WERI-Rb-1 (cell line): ENCODE measurements around the gene USP2.

Source experiments
- DNase-seq: peaks from one replicate; pipeline ENCODE4 v3.0.0-alpha.2; 2020
- H3K27ac ChIP-seq: fragments of 250-450 bp; sonication (Bioruptor Pico); 2 replicates; pipeline ENCODE4 v1.5.1; 2020; ENCODE audit warnings: mild to moderate bottlenecking, moderate library complexity
- H3K27me3 ChIP-seq: fragments of 250-450 bp; sonication (Bioruptor Pico); 2 replicates; pipeline ENCODE4 v1.5.1; 2021; ENCODE audit warnings: mild to moderate bottlenecking, low read depth, moderate library complexity; ENCODE audit not compliant: insufficient read depth, severe bottlenecking
- H3K36me3 ChIP-seq: fragments of 250-450 bp; sonication (Bioruptor Pico); 2 replicates; pipeline ENCODE4 v1.5.1; 2020; ENCODE audit warnings: mild to moderate bottlenecking, moderate library complexity
- H3K4me3 ChIP-seq: 2 replicates; pipeline ENCODE4 v1.5.1; 2011; ENCODE audit warnings: low read depth, mild to moderate bottlenecking, control low read depth, low read length
- H3K9me3 ChIP-seq: fragments of 250-450 bp; sonication (Bioruptor Pico); 2 replicates; pipeline ENCODE4 v1.5.1; 2021; ENCODE audit warnings: mild to moderate bottlenecking, moderate library complexity; ENCODE audit not compliant: severe bottlenecking
- TF ChIP-seq, protein P1 (sequence below): IDR thresholded peaks from 2 replicates; pipeline ENCODE4 v1.5.1; 2011; ENCODE audit warnings: low read depth, mild to moderate bottlenecking, control low read depth, inconsistent platforms, low read length

USP2 gene

DNA sequence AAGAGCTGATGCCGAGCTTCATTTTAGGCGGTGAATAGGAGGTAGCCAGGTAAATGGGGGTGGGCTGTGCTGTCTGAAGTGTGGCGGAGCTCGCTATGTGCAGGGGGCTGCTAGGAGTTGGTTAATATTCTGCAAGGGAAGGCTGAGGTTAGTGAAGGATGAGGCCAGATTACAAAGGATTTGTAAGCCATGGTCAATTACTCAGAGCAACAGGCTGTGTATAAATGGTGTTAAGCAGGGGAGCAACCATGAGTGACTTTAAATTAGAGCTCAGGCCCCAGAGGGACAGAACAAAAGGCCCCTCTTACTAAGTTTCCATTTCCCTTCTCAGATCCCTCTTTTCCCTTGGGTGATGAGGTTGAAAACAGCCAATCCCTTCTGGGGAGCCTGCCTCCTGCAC lies 57.3 kb downstream of the USP2 start:
- TF ChIP-seq, protein P1, sequence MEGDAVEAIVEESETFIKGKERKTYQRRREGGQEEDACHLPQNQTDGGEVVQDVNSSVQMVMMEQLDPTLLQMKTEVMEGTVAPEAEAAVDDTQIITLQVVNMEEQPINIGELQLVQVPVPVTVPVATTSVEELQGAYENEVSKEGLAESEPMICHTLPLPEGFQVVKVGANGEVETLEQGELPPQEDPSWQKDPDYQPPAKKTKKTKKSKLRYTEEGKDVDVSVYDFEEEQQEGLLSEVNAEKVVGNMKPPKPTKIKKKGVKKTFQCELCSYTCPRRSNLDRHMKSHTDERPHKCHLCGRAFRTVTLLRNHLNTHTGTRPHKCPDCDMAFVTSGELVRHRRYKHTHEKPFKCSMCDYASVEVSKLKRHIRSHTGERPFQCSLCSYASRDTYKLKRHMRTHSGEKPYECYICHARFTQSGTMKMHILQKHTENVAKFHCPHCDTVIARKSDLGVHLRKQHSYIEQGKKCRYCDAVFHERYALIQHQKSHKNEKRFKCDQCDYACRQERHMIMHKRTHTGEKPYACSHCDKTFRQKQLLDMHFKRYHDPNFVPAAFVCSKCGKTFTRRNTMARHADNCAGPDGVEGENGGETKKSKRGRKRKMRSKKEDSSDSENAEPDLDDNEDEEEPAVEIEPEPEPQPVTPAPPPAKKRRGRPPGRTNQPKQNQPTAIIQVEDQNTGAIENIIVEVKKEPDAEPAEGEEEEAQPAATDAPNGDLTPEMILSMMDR: no peak
- no peak for DNase-seq
- Histone ChIP-seq H3K27ac (no peak overlapping the region), H3K4me3 (peak overlapping the region; percentile 41), H3K36me3 (no peaks in the 10 kb centered on the region), H3K9me3 (no peaks in the 10 kb centered on the region), H3K27me3 (no peaks in the 10 kb centered on the region)

DNA sequence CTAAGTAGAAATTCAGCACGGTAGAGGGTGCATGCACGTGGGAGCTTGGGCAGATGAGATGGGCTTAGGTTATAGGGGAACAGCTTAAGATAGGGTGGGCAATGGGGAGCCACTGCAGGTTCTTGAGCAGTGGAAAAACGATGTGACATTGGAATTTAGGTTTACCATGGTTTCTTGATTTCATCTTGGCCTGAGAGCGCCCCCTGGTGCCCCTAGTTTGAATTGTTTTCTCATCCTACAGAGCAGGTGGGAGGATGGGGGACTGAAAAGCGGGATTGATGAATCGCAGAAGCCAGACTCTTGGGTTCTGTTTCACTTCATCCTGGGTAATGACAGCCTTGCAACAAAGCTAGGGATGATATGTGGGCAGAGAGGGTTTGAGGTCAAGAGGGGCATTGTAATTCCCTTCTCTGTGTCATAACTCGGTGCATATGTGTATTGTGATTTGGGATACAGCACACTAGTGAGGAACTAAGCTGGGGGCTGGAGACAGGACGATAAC lies 57.9 kb downstream of the USP2 start:
- H3K9me3 ChIP-seq: no peaks in the 10 kb centered on the region
- H3K36me3 ChIP-seq: no peaks in the 10 kb centered on the region
- peak overlapping the region; percentile 41 for H3K4me3 ChIP-seq
- TF ChIP-seq, protein P1: peak; percentile 74
- H3K27ac ChIP-seq: no peak overlapping the region
- no peaks in the 10 kb centered on the region for H3K27me3 ChIP-seq
- peak; percentile 90 for DNase-seq

DNA sequence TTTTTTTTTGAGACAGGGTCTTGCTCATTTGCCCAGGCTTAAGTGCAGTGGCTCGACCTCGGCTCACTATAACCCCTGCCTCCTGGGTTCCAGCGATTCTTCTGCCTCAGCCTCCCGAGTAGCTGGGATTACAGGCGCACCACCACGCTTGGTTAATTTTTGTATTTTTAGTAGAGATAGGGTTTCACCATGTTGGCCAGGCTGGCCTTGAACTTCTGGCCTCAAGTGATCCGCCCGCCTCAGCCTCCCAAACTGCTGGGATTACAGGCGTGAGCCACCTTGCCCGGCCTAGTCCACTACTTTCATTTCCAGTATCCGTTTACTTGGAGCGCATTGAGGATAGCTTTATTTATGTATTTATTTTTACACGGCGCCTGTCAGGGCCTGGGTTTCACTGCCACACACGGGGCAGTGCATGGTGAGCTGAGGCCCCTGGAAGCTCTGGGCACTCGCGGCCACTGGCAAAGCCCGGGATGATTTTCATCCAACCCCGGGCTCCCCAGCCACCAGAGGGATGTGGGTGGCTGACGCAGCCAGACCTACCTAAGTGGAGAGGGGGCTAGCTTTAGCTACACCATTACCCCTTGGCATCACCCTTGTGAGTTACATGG lies 58.5 kb downstream of the USP2 start:
- TF ChIP-seq, protein P1: no peak
- no peaks in the 10 kb centered on the region for H3K9me3 ChIP-seq
- no peaks in the 10 kb centered on the region for H3K27me3 ChIP-seq
- H3K4me3 ChIP-seq: no peak overlapping the region
- no peak for DNase-seq
- H3K36me3 ChIP-seq: no peaks in the 10 kb centered on the region
- no peak overlapping the region for H3K27ac ChIP-seq

- no peak overlapping the region for H3K4me3 ChIP-seq
- TF ChIP-seq, protein P1: no peak
- H3K36me3 ChIP-seq: no peaks in the 10 kb centered on the region
- no peaks in the 10 kb centered on the region for H3K9me3 ChIP-seq
- no peak overlapping the region for H3K27ac ChIP-seq
- H3K27me3 ChIP-seq: no peaks in the 10 kb centered on the region
- DNase-seq: no peak
These were observed 59.1 kb downstream of the USP2 start for GRCh38 chr11:119322360-119322739.

DNA sequence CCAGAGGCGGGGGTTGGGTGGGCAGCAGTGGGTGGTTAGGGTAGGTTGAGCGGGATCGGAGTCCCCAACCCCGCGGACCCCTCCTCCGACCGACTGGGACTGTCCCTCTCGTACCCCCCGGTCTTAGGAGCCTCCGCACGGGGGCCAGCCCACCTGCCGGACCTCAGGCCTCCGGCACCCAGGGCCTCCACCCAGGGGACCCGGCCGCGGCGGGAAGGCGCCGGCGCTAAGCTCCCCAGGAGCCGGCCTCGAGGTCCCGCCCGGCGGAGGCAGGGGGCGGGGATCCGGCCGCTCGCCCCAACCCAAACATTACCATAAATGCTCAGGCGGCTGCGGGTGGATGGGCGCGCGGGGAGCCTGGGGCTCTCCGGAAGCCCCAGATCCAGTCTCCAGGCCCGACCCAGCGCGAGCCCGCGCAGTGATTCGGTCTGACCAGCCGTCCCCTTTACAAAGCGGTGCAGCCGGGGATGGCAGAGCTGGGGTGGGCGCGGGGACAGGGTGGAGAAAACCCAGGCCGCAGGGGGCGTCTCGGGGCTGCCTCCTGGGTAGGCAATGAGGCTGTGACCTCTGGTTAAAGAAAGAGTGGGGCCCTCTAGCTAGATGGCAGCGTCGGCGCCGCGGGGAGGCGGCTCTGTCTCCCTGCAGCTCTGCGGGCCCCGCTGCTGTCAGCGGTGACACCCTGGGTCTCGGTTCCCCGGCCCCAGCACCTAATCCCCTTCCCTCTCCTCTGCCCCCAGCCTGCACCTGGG lies 60.5 kb downstream of the USP2 start:
- H3K9me3 ChIP-seq: no peaks in the 10 kb centered on the region
- TF ChIP-seq, protein P1: no peak
- no peak for DNase-seq
- H3K4me3 ChIP-seq: no peak overlapping the region
- H3K27me3 ChIP-seq: peaks cover 9% of the 10 kb centered on the region
- no peak overlapping the region; the same call in 1 of the 2 replicates for H3K27ac ChIP-seq
- H3K36me3 ChIP-seq: no peaks in the 10 kb centered on the region
